ENCODE results near the gene LILRA1.
"Not testable (repeated sequence)": the region's sequence is repeated elsewhere in the genome, so short reads cannot be mapped to it uniquely, and the experiment has no call there.

Gene LILRA1

DNA sequence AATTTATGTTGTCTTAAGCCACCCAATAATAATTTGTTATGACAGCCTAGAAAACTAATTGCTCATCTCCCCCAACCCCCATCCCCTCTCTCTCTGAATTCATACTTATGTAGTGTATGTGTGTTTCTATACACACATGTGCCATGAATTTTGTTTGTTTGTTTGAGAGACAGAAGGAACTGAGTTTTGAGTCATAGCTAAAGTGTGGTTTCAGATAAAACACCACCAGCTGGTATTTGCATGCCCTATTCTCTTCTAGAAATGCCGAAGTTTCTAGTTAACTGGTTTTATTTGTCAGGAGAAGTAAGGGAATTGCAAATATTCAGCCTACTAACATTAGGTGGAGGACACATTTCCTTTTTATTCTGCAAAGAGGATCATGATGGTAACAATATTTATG, 37.2 kb upstream of the LILRA1 start:
- no peak for DNase-seq (ENCODE audit: low read depth, low spot score)
- Histone ChIP-seq H3K27ac (no peak overlapping the region), H3K36me3 (ENCODE audit: insufficient read depth, low read length) (no peaks in the 10 kb centered on the region), H3K4me3 (no peak overlapping the region), H3K9me3 (ENCODE audit: low read depth, low read length) (no peaks in the 10 kb centered on the region), H3K9ac (ENCODE audit: insufficient read length) (no peak overlapping the region)
- no peak for TF ChIP-seq FOXP2 (optimal IDR thresholded peaks at IDR 0.05; ENCODE audit: control extremely low read depth, extremely low read length, insufficient read depth)
- no peak for TF ChIP-seq EZH2 (IDR thresholded peaks at IDR 0.05)
- TF ChIP-seq POLR2AphosphoS5 (IDR thresholded peaks at IDR 0.05; ENCODE audit: borderline replicate concordance, low read depth, low read length): no peak

- Histone ChIP-seq H3K27ac (no peak overlapping the region), H3K4me3 (no peak overlapping the region), H3K9me3 (ENCODE audit: low read depth, low read length) (no peaks in the 10 kb centered on the region), H3K36me3 (ENCODE audit: insufficient read depth, low read length) (no peaks in the 10 kb centered on the region), H3K9ac (ENCODE audit: insufficient read length) (no peak overlapping the region)
- no peak for DNase-seq (ENCODE audit: low read depth, low spot score)
- TF ChIP-seq FOXP2 (optimal IDR thresholded peaks at IDR 0.05; ENCODE audit: control extremely low read depth, extremely low read length, insufficient read depth) (no peak), POLR2AphosphoS5 (IDR thresholded peaks at IDR 0.05; ENCODE audit: borderline replicate concordance, low read depth, low read length) (no peak), EZH2 (IDR thresholded peaks at IDR 0.05) (no peak)
Observed at GRCh38 chr19:54558339-54558738, 35.1 kb upstream of the LILRA1 start.

- TF ChIP-seq POLR2AphosphoS5 (IDR thresholded peaks at IDR 0.05; ENCODE audit: borderline replicate concordance, low read depth, low read length): no peak
- no peak for TF ChIP-seq FOXP2 (optimal IDR thresholded peaks at IDR 0.05; ENCODE audit: control extremely low read depth, extremely low read length, insufficient read depth)
Observed at GRCh38 chr19:54560881-54561385, 32.5 kb upstream of the LILRA1 start.

DNA sequence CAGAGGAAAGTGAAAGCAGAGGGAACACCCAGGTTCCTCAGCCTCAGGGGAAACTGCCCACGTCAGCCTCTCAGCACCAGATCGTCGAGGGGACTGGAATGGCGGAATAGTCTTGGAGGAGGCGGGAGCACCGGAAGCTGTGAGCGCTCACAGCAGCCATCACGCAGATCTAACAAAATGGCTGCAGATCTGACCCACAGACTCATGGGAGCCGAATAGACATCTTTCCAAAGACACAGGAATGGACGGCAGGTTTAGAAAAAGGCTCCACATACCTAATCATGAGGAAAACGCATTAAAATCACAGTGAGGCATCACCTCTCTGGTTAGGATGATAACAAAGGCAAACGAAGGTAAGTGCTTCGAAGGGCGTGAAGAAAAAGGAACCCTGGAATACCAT, 31.6 kb upstream of the LILRA1 start:
- TF ChIP-seq FOXP2 (optimal IDR thresholded peaks at IDR 0.05; ENCODE audit: control extremely low read depth, extremely low read length, insufficient read depth) (no peak), POLR2AphosphoS5 (IDR thresholded peaks at IDR 0.05; ENCODE audit: borderline replicate concordance, low read depth, low read length) (no peak), EZH2 (IDR thresholded peaks at IDR 0.05) (no peak)
- Histone ChIP-seq H3K9me3 (ENCODE audit: low read depth, low read length) (no peaks in the 10 kb centered on the region), H3K27ac (no peak overlapping the region), H3K4me3 (peak overlapping the region; percentile 61), H3K9ac (ENCODE audit: insufficient read length) (no peak overlapping the region), H3K36me3 (ENCODE audit: insufficient read depth, low read length) (no peaks in the 10 kb centered on the region)
- no peak for DNase-seq (ENCODE audit: low read depth, low spot score)

More at GRCh38 chr19:54560881-54561385, 32.5 kb upstream of the LILRA1 start:
- Histone ChIP-seq H3K27ac (no peak overlapping the region), H3K9me3 (ENCODE audit: low read depth, low read length) (no peaks in the 10 kb centered on the region), H3K4me3 (no peak overlapping the region), H3K9ac (ENCODE audit: insufficient read length) (no peak overlapping the region), H3K36me3 (ENCODE audit: insufficient read depth, low read length) (no peaks in the 10 kb centered on the region)
- no peak for DNase-seq (ENCODE audit: low read depth, low spot score)

DNA sequence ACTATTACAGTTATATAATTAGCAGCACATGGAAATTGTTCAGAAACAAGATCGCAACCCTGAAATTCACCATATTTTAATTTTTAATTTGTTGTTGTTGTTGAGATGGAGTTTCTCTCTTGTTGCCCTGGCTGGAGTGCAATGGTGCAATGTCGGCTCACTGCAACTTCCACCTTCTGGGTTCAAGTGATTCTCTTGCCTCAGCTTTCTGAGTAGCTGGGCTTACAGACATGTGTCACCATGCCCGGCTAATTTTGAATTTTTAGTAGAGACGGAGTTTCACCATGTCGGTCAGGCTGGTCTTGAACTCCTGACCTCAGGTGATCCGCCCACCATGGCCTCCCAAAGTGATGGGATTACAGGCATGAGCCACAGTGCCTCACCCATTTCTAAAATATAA, 30.2 kb upstream of the LILRA1 start:
- not testable (repeated sequence) for H3K27ac ChIP-seq; H3K36me3 ChIP-seq (ENCODE audit: insufficient read depth, low read length); DNase-seq (ENCODE audit: low read depth, low spot score); H3K9me3 ChIP-seq (ENCODE audit: low read depth, low read length); H3K4me3 ChIP-seq; H3K9ac ChIP-seq (ENCODE audit: insufficient read length)

DNA sequence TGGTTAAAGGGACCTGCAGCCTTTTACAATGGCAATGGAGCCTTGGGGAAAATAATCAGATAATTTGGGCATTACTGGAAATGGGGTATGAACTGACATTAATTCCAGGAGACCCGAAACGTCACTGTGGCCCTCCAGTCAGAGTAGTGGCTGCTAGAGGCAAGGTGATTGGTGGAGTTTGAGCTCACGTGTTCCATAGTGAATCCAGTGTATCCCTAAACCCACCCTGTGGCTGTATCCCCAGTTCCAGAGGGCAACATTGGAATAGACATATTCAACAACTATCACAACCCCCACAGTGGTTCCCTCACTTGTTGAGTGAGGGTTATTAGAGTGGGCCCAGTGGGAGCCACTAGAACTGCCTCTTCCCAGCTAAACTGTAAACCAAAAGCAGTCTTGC, 23.1 kb upstream of the LILRA1 start:
- Histone ChIP-seq H3K36me3 (ENCODE audit: insufficient read depth, low read length) (no peaks in the 10 kb centered on the region), H3K9ac (ENCODE audit: insufficient read length) (no peak overlapping the region), H3K4me3 (no peak overlapping the region), H3K9me3 (ENCODE audit: low read depth, low read length) (no peaks in the 10 kb centered on the region), H3K27ac (no peak overlapping the region)
- no peak for DNase-seq (ENCODE audit: low read depth, low spot score)
- TF ChIP-seq FOXP2 (optimal IDR thresholded peaks at IDR 0.05; ENCODE audit: control extremely low read depth, extremely low read length, insufficient read depth) (no peak), EZH2 (IDR thresholded peaks at IDR 0.05) (no peak), POLR2AphosphoS5 (IDR thresholded peaks at IDR 0.05; ENCODE audit: borderline replicate concordance, low read depth, low read length) (no peak)

GRCh38 chr19:54571715-54572615, 21.5 kb upstream of the LILRA1 start:
- not testable (repeated sequence) for H3K9ac ChIP-seq (ENCODE audit: insufficient read length); H3K27ac ChIP-seq; DNase-seq (ENCODE audit: low read depth, low spot score); H3K36me3 ChIP-seq (ENCODE audit: insufficient read depth, low read length); H3K4me3 ChIP-seq; H3K9me3 ChIP-seq (ENCODE audit: low read depth, low read length)

DNA sequence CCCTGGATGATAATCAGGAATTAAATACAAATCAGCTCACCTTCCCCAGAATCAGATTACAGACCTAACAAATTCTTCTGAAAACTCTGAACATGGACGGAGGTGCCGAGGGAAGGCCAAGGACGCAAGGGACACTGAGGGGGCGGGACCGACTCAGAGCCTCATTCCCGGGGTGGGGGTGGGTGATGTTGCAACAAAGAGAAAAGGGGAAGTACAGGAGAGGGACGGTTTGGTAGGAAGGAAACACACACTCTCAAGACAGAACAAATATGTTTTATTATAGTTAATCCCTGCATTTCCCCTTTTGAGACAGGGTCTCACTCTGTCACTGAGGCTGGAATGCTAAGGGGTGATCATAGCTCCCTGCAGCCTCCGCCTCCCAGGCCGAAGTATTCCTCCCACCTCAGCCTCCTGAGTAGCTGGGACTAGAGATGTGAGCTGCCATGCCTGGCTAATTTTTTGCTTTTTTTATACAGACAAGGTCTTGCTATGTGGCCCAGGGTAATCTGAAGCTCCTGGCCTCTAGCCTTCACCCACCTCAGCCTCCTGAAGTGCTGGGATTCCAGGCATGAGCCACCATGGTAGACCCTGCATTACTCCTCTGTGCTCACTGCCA, 20.6 kb upstream of the LILRA1 start:
- Histone ChIP-seq H3K4me3 (no peak overlapping the region), H3K27ac (no peak overlapping the region), H3K9me3 (ENCODE audit: low read depth, low read length) (no peaks in the 10 kb centered on the region), H3K36me3 (ENCODE audit: insufficient read depth, low read length) (no peaks in the 10 kb centered on the region), H3K9ac (ENCODE audit: insufficient read length) (no peak overlapping the region)
- no peak for DNase-seq (ENCODE audit: low read depth, low spot score)
- TF ChIP-seq FOXP2 (optimal IDR thresholded peaks at IDR 0.05; ENCODE audit: control extremely low read depth, extremely low read length, insufficient read depth) (no peak), POLR2AphosphoS5 (IDR thresholded peaks at IDR 0.05; ENCODE audit: borderline replicate concordance, low read depth, low read length) (no peak), EZH2 (IDR thresholded peaks at IDR 0.05) (no peak)
